ENCODE measurements around the gene FBXO33. TPM values are rescaled to one million over a fixed set of nuclear protein-coding genes. Genes with fewer than 3 reads are reported as not detected.

FBXO33 gene
- polyA plus RNA-seq, 1 donor = 9.0 TPM

DNA sequence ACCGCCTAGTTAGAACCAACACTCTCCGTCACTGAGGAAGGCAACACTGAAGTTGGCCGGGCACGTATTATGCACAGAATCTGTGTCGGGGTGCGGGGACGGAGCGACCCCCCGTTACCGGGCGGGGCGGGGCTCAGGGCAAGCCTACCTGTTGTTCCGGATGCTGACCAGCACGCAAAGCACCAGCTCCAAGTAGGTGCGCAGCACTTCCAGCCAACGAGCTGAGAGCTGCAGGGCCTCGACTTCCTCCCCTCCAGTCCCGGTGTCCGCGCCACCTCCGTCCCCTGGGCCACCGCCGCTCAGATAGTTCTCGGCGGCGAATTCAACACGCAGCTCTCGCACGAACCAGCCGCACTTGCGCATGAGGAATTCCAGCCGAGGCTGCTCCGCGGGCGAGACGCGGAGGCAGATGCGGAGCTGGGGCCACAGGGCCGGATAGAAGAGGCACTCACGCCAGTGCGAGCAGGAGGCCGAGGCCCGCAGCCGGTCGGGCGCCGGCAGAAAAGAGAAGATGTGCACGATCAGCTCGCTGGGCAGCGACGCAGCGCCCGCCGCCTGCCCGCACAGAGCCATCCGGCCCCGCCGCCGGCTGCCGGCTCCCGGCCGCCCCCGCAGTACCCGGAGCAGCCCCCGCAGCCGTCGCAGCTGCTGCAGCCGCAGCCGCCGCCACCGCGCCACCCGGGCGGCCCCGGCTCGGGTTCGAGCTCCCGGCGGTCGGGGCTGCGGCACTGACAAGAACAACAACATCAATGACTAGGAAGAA, 636 bp downstream of the FBXO33 start:
- Histone ChIP-seq H3K27ac (ENCODE audit: low read length) (peak overlapping the region; percentile 94), H3K36me3 (ENCODE audit: control insufficient read depth, insufficient read depth, low read length) (no peaks in the 10 kb centered on the region), H3K27me3 (ENCODE audit: control insufficient read depth, insufficient read depth, low read length) (no peaks in the 10 kb centered on the region), H3K9me3 (ENCODE audit: control insufficient read depth, low read depth, low read length) (no peaks in the 10 kb centered on the region), H3K4me1 (ENCODE audit: control insufficient read depth, insufficient read depth, low read length) (peaks cover 8% of the 10 kb centered on the region), H3K4me3 (ENCODE audit: low read length) (peak overlapping the region; percentile 97)
- DNase-seq = peak; percentile 41 to 70
- WGBS (ENCODE audit: insufficient coverage, low lambda C conversion rate) = no CpG with 5 or more reads among the region's 81 CpGs

DNA sequence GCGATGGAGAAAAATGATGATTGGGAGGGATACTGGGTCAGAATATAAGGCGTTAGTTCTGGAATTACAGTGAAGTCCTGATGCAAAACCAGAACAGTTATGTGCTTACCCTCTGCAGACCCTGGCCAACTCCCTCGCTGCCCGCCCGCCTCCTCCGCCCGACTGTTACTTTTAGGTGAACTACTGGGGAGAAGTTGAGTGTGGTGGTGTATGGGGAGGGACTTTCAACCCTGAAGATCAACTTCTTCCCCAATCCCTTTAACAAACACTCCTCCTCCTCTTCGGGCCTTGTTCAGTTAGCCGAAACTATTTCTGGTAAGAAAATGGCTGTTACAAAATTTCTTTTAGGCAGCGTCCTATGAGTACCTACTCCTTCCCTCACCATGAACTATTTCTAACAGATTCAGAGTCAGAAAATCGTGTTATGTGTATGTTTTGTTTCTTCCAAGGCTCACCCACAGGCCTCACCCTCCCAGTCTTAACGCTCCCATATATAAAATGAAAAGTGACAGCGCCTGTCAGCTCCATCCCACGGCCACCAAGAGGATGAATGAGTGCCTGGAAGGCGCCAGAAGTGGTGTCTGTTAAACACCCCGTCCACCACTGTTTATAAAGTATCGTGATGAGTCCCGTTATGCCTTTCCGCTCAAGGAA, 1.3 kb downstream of the FBXO33 start:
- 0% methylated on average over 3 of the region's 19 CpGs for WGBS (ENCODE audit: insufficient coverage, low lambda C conversion rate)
- Histone ChIP-seq H3K4me3 (ENCODE audit: low read length) (peak overlapping the region; percentile 97), H3K36me3 (ENCODE audit: control insufficient read depth, insufficient read depth, low read length) (no peaks in the 10 kb centered on the region), H3K4me1 (ENCODE audit: control insufficient read depth, insufficient read depth, low read length) (peaks cover 8% of the 10 kb centered on the region), H3K27ac (ENCODE audit: low read length) (peak overlapping the region; percentile 94), H3K9me3 (ENCODE audit: control insufficient read depth, low read depth, low read length) (no peaks in the 10 kb centered on the region), H3K27me3 (ENCODE audit: control insufficient read depth, insufficient read depth, low read length) (no peaks in the 10 kb centered on the region)
- peak in 1 of 2 donors; percentile 34 for DNase-seq

DNA sequence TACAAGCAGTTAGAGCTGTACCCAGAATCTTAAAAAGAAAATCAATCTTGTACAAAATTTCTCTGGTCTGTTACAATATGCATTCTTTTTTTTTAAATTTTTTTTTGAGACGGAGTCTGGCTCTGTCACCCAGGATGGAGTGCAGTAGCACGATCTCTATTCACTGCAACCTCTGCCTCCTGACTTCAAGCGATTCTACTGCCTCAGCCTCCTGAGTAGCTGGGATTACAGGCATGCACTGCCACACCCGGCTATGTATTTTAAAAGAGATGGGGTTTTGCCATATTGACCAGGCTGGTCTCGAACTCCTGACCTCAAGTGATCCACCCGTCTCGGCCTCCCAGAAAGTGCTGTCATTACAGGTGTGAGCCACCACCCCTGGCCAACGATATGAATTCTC, 4.1 kb downstream of the FBXO33 start:
- Histone ChIP-seq H3K9me3 (ENCODE audit: control insufficient read depth, low read depth, low read length) (no peaks in the 10 kb centered on the region), H3K36me3 (ENCODE audit: control insufficient read depth, insufficient read depth, low read length) (no peaks in the 10 kb centered on the region), H3K4me1 (ENCODE audit: control insufficient read depth, insufficient read depth, low read length) (peaks cover 8% of the 10 kb centered on the region), H3K27ac (ENCODE audit: low read length) (no peak overlapping the region), H3K27me3 (ENCODE audit: control insufficient read depth, insufficient read depth, low read length) (no peaks in the 10 kb centered on the region), H3K4me3 (ENCODE audit: low read length) (no peak overlapping the region)
- no peak for DNase-seq
- no CpG with 5 or more reads among the region's 8 CpGs for WGBS (ENCODE audit: insufficient coverage, low lambda C conversion rate)

DNA sequence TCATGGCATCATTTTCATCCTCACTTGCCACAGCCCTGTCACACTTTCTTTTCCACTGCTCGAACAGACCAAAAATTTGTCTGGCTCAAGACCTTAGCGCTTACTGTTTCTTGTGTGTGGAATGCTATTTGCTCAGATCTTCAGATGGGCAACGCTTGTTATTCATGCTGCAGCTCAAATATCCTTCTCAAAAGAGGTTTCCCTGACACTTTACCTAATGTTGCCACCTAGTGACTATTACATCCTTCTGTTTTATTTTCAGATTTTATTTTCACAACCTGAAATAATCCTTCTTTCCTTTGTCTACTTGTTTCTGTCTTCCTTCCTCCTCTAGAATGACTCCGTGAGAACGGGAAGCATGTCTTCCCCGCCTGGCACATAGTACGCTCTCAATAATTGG, 5.6 kb downstream of the FBXO33 start:
- Histone ChIP-seq H3K27me3 (ENCODE audit: control insufficient read depth, insufficient read depth, low read length) (no peaks in the 10 kb centered on the region), H3K36me3 (ENCODE audit: control insufficient read depth, insufficient read depth, low read length) (no peaks in the 10 kb centered on the region), H3K4me1 (ENCODE audit: control insufficient read depth, insufficient read depth, low read length) (peaks cover 8% of the 10 kb centered on the region), H3K9me3 (ENCODE audit: control insufficient read depth, low read depth, low read length) (no peaks in the 10 kb centered on the region), H3K4me3 (ENCODE audit: low read length) (no peak overlapping the region), H3K27ac (ENCODE audit: low read length) (no peak overlapping the region)
- WGBS (ENCODE audit: insufficient coverage, low lambda C conversion rate) = 84% methylated on average over 3 of the region's 7 CpGs
- no peak for DNase-seq

DNA sequence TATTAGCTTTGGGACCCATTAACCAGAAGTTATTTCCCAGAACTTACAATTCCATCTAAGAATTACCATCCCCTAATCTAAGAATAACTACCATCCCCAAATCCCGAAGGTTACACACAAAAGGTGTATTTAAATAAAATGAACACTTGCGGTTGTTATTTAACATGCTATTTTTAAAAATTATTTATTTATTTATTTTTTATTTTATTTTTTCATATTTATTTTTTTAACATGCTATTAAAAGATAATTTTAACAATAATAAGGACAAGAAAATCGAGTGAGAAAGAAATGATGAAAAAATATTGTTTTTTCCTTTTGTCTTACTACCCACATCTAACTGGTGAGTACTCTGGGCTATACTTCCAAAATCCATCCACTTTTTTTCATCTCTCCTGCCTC, 6.3 kb downstream of the FBXO33 start:
- H3K4me1 ChIP-seq (ENCODE audit: control insufficient read depth, insufficient read depth, low read length) = peaks cover 8% of the 10 kb centered on the region
- DNase-seq = no peak
- H3K4me3 ChIP-seq (ENCODE audit: low read length) = no peak overlapping the region
- H3K9me3 ChIP-seq (ENCODE audit: control insufficient read depth, low read depth, low read length) = no peaks in the 10 kb centered on the region
- no peaks in the 10 kb centered on the region for H3K27me3 ChIP-seq (ENCODE audit: control insufficient read depth, insufficient read depth, low read length)
- 92% methylated on average over 3 of the region's 3 CpGs for WGBS (ENCODE audit: insufficient coverage, low lambda C conversion rate)
- H3K27ac ChIP-seq (ENCODE audit: low read length) = no peak overlapping the region
- H3K36me3 ChIP-seq (ENCODE audit: control insufficient read depth, insufficient read depth, low read length) = no peaks in the 10 kb centered on the region

DNA sequence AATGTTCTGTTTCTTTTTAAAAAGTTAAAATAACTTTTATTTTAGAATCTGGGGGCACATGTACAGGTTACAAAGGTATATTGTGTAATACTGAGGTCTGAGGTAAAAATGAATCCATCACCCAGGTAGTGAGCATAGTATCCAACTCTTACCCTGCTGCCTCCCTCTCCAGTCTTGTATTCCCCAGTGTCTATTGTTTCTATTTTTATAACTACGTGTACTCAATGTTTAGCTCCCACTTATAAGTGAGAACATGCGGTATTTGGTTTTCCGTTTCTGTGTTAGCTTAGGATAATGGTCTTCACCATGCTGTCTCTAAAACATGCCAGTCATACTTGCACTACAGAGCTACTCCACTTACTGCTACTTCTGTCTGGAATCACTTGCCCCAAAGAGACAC, 8.4 kb downstream of the FBXO33 start:
- Histone ChIP-seq H3K27me3 (ENCODE audit: control insufficient read depth, insufficient read depth, low read length) (no peaks in the 10 kb centered on the region), H3K36me3 (ENCODE audit: control insufficient read depth, insufficient read depth, low read length) (no peaks in the 10 kb centered on the region), H3K9me3 (ENCODE audit: control insufficient read depth, low read depth, low read length) (no peaks in the 10 kb centered on the region), H3K4me1 (ENCODE audit: control insufficient read depth, insufficient read depth, low read length) (no peaks in the 10 kb centered on the region), H3K4me3 (ENCODE audit: low read length) (no peak overlapping the region), H3K27ac (ENCODE audit: low read length) (no peak overlapping the region)
- WGBS (ENCODE audit: insufficient coverage, low lambda C conversion rate) = no CpG with 5 or more reads among the region's 3 CpGs
- DNase-seq = no peak

DNA sequence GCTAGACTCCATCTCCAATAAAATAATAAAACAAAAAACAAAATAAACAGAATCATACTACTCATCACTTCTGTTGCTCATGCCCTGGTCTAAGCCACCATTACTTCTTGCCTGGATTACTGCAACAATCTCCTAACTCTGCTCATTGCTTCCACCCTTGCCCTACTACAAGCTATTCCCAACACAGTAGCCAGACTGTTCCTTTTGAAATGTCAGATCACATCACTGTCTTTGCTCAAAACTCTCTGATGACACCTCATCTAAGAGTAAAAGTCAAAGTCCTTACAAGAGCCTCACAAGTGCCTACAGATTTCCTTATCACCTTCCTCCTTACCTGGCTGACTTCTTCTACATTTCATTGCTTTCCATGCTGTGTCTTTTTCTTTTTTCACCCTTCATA, 10.0 kb downstream of the FBXO33 start:
- no peaks in the 10 kb centered on the region for H3K27me3 ChIP-seq (ENCODE audit: control insufficient read depth, insufficient read depth, low read length)
- H3K4me3 ChIP-seq (ENCODE audit: low read length) = no peak overlapping the region
- no peaks in the 10 kb centered on the region for H3K36me3 ChIP-seq (ENCODE audit: control insufficient read depth, insufficient read depth, low read length)
- H3K4me1 ChIP-seq (ENCODE audit: control insufficient read depth, insufficient read depth, low read length) = no peaks in the 10 kb centered on the region
- peaks cover 9% of the 10 kb centered on the region for H3K9me3 ChIP-seq (ENCODE audit: control insufficient read depth, low read depth, low read length)
- peak overlapping the region; percentile 48 for H3K27ac ChIP-seq (ENCODE audit: low read length)
- peak; percentile 54 to 76 for DNase-seq

DNA sequence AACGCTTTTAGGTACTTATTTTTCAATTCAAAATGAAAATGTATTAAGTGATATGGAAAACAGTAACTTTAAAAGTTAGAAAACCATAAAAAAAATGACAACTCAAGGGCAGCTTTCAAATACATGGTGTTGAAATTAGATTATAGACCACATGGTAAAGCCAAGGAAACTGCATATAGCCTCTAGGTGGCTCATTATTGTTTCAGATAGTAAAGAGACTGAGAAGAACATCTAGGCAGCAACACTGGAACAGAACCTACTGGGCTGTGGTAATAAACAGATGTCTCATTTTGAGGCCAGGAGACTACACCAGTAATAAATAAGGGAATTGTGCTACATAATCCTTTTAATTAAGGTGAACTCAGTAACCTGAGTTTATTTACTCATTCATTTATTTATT, 13.0 kb downstream of the FBXO33 start:
- H3K9me3 ChIP-seq (ENCODE audit: control insufficient read depth, low read depth, low read length) = peaks cover 19% of the 10 kb centered on the region
- no peak overlapping the region for H3K27ac ChIP-seq (ENCODE audit: low read length)
- no peak for DNase-seq
- no peak overlapping the region for H3K4me3 ChIP-seq (ENCODE audit: low read length)
- H3K27me3 ChIP-seq (ENCODE audit: control insufficient read depth, insufficient read depth, low read length) = no peaks in the 10 kb centered on the region
- no peaks in the 10 kb centered on the region for H3K36me3 ChIP-seq (ENCODE audit: control insufficient read depth, insufficient read depth, low read length)
- H3K4me1 ChIP-seq (ENCODE audit: control insufficient read depth, insufficient read depth, low read length) = no peaks in the 10 kb centered on the region
- 100% methylated on average over 1 of the region's 1 CpG for WGBS (ENCODE audit: insufficient coverage, low lambda C conversion rate)

DNA sequence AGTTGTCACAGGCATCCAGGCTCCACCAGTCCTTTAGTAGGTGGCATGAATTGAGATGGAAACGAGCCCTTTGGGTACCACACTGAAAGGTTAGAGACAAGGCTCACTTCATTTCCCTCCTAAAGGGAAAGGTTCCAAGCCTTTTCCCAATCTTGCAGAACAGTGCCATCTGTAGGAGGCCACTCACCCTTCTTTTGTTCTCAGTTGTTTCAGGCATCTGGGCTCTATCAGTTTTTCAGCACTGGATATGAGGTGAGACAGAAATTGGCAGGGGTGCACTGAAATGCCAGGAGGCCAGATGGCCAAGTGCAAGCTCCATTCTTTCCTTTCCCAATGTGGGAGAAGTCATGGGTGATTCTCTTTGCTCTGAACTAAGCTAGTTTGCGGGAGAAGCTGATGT, 15.2 kb downstream of the FBXO33 start:
- Histone ChIP-seq H3K4me1 (ENCODE audit: control insufficient read depth, insufficient read depth, low read length) (no peaks in the 10 kb centered on the region), H3K9me3 (ENCODE audit: control insufficient read depth, low read depth, low read length) (peaks cover 19% of the 10 kb centered on the region), H3K36me3 (ENCODE audit: control insufficient read depth, insufficient read depth, low read length) (no peaks in the 10 kb centered on the region), H3K27me3 (ENCODE audit: control insufficient read depth, insufficient read depth, low read length) (no peaks in the 10 kb centered on the region), H3K27ac (ENCODE audit: low read length) (no peak overlapping the region), H3K4me3 (ENCODE audit: low read length) (no peak overlapping the region)
- DNase-seq = no peak
- no CpG with 5 or more reads among the region's 2 CpGs for WGBS (ENCODE audit: insufficient coverage, low lambda C conversion rate)

DNA sequence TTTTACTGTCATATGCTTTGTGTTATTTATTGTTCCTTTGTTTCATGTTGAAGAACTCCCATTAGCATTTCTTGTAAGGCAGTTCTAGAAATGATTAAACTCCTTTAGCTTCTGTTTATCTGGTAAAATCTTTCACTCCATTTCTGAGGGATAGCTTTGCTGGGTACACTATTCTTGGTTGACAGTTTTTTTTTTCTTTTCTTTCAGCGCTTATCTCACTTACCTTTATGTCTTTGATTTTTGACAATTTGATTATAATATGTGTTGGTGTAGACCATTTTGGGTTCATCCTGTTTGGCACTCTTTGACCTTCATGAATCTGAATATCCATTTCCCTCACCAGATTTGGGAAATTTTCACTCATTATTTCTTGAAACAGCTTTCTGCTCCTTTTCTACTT, 16.2 kb downstream of the FBXO33 start:
- no peaks in the 10 kb centered on the region for H3K36me3 ChIP-seq (ENCODE audit: control insufficient read depth, insufficient read depth, low read length)
- H3K4me1 ChIP-seq (ENCODE audit: control insufficient read depth, insufficient read depth, low read length) = no peaks in the 10 kb centered on the region
- DNase-seq = no peak
- H3K9me3 ChIP-seq (ENCODE audit: control insufficient read depth, low read depth, low read length) = peaks cover 19% of the 10 kb centered on the region
- H3K27ac ChIP-seq (ENCODE audit: low read length) = no peak overlapping the region
- no peaks in the 10 kb centered on the region for H3K27me3 ChIP-seq (ENCODE audit: control insufficient read depth, insufficient read depth, low read length)
- WGBS (ENCODE audit: insufficient coverage, low lambda C conversion rate) = no CpG with 5 or more reads among the region's 1 CpG
- H3K4me3 ChIP-seq (ENCODE audit: low read length) = no peak overlapping the region

DNA sequence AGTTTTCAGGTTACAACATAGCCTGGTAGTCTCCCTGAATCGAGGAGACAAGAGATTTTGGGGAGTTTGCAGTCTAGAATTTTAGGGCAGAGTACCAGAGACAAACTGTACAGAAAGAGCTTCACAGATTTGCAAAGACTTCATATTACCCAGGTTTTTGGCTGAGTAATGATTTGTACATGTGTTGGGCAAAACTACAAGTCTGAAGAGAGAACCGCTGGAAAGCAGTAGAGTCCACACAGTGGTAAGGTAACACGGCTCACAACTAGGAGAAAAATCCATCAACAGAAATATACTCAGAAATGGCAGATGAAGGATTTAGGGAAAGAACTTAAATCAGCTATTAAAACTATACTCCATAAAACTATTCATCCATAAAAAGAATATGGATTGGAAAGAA, 25.7 kb downstream of the FBXO33 start:
- Histone ChIP-seq H3K9me3 (ENCODE audit: control insufficient read depth, low read depth, low read length) (no peaks in the 10 kb centered on the region), H3K27me3 (ENCODE audit: control insufficient read depth, insufficient read depth, low read length) (no peaks in the 10 kb centered on the region), H3K36me3 (ENCODE audit: control insufficient read depth, insufficient read depth, low read length) (peaks cover 2% of the 10 kb centered on the region), H3K4me3 (ENCODE audit: low read length) (no peak overlapping the region), H3K4me1 (ENCODE audit: control insufficient read depth, insufficient read depth, low read length) (no peaks in the 10 kb centered on the region), H3K27ac (ENCODE audit: low read length) (no peak overlapping the region)
- no peak for DNase-seq
- WGBS (ENCODE audit: insufficient coverage, low lambda C conversion rate) = 70% methylated on average over 2 of the region's 3 CpGs
